OCI-LY7 (cell line): Measurements from ENCODE around the gene ZBBX.

Experiments used
- EZH2phosphoT487 ChIP-seq: fragments of 200-600 bp; sonication (generic); IDR thresholded peaks from 2 replicates; pipeline ENCODE4 v1.6.1; 2018; ENCODE audit warnings: low read depth, borderline replicate concordance, mild to moderate bottlenecking, mixed run types, antibody characterized with exemption, low read length, moderate library complexity, mixed read lengths
- TF ChIP-seq, protein P1 (sequence below): fragments of 200-600 bp; sonication (generic); conservative IDR thresholded peaks from 2 replicates; pipeline ENCODE4 v1.5.1; 2014; ENCODE audit warnings: mild to moderate bottlenecking, antibody characterized with exemption, low read length, moderate library complexity, mixed read lengths

DNA sequence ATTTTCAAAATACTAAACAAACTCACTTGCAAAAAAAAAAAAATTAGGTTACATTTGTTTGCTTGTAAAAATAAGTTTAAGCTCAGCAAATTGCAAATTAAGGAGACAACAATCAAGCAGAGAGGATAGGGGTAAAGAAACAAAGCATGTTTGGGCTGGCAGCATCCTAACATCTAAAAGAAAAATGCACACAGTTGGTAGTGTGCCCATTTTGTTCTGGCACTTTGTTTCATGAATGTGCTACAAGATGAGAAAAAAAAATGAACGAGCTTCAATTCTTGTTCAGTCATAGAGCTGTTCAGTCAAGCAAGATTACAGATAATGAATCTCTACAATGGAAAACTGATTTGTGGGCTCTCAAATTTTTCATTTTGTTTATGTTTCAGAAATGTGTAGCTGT is 17.7 kb upstream of the ZBBX start:
- TF ChIP-seq, protein P1, sequence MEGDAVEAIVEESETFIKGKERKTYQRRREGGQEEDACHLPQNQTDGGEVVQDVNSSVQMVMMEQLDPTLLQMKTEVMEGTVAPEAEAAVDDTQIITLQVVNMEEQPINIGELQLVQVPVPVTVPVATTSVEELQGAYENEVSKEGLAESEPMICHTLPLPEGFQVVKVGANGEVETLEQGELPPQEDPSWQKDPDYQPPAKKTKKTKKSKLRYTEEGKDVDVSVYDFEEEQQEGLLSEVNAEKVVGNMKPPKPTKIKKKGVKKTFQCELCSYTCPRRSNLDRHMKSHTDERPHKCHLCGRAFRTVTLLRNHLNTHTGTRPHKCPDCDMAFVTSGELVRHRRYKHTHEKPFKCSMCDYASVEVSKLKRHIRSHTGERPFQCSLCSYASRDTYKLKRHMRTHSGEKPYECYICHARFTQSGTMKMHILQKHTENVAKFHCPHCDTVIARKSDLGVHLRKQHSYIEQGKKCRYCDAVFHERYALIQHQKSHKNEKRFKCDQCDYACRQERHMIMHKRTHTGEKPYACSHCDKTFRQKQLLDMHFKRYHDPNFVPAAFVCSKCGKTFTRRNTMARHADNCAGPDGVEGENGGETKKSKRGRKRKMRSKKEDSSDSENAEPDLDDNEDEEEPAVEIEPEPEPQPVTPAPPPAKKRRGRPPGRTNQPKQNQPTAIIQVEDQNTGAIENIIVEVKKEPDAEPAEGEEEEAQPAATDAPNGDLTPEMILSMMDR: no peak
- TF ChIP-seq EZH2phosphoT487: no peak
